HG03060 (cell line): ENCODE measurements around the gene MYH14.

Experiments used
- ATAC-seq: cut with Tn5 transposase; IDR thresholded peaks from one replicate; pipeline ENCODE4 v1.9.1; 2021; ENCODE audit warnings: low read depth, moderate number of reproducible peaks; ENCODE audit not compliant: unreplicated experiment

The MYH14 gene

DNA sequence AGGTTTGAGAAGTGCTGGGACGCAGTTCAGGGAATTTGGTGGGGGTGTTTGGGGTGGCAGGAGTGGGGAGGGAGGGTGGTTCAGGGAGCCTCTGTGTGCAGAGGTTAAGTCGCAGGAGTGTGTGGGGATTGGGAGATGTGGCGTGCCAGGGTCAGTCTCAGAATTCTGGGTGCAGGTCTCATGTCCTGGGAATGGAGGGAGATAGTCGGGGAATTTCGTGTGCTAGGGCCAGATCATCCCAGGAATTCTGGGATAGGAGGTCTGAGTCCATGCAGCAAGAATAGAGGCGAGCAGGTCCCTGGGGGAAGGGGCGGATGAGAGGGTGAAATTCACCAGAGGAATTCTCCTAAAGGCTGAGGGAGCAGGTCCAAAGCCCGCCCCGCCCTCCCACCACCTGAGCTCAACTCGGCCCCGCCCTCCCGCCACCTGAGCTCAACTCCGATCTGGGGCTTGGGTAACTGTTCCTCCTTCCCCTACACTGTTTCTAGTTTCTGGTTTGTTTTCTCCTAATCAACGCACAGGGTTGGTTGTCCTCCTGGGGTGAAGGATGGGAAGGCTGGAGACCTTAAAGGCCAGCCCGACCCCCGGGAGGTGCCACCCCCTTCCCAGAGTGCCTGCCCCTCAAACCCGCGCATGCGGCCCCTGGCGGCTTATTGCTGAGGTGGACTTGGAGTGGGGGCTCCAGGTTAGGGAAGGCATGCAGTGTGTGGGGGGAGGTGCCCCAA lies 110.6 kb downstream of the MYH14 start:
- ATAC-seq = no peak

DNA sequence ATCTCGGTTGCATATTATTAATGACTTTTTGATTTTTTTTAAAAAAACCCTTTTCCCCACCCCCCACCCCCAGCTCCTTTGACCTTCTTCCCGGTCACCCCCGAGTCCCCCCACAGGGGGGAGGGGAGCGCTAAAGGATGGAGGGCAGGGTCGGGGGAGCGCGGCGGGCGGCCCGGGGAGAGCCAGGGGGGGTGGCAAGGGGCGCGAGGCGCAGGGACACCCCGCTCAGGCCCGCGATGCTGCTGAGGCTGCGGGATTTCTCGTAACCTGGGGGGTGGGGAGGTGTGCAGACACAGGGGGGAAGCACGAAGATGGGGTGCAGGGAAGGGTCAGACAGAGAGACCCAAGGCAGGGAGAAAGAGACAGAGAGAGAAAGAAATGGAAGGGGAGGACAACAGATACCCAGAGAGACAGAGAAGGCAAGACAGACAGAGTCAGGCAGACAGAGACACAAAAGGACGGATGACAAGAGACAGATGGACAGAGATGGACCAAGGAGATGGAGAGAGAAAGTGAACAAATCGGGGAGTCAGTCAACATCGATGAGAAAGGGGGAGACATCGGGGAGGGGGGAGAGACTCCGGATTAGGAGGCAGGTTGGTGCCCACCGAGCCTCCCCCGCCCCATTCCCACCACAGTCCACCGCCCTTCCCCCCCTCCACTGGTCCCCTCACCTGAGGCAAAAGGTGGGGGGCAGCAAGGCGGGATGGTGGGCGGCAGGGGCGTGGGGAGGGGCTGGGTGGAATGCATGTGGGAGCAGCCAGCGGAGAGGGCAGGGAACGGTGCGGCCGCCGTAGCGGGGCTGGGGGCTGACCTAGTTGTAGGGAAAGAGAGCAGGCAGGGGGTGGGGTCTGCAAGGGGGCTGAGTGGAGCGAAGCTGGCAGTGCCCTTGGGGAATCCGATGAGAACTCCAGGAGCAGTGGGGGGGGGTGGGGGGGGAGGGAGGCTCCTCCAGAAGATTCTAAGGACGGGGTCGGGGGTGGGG lies 111.6 kb downstream of the MYH14 start:
- ATAC-seq = no peak

DNA sequence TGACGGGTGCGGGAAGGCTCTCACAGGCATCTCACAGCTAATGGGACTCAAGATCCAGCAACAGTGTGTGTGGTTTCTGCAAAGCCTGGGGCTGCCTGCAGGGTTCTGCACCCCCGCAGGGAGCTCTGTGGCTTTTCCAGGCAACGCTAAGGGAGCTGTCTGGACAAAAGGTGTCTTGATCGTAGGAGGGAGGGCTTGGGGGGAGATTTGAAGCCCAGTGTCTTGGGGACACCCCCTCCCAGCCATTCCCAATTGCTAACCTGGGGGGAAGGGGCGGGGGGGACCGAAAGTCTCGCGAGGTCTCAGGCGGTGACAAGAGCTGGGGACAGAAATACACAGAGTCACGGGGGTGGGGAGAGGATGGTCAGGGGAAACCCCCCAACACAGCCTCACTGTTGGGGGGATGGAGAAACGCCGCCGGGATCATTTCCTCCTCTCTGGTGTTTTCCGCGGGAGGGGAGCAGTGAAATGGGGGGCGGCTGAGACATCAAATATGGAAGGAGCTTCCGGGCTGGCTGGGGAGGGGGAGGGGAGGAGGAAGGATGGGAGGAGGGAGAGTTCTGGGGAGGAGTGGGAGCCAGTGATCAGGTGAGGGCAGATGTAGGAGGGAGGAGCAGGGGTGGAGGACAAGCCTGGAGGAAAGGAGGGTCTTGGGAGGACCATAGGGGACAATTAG lies 112.5 kb downstream of the MYH14 start:
- no peak for ATAC-seq

DNA sequence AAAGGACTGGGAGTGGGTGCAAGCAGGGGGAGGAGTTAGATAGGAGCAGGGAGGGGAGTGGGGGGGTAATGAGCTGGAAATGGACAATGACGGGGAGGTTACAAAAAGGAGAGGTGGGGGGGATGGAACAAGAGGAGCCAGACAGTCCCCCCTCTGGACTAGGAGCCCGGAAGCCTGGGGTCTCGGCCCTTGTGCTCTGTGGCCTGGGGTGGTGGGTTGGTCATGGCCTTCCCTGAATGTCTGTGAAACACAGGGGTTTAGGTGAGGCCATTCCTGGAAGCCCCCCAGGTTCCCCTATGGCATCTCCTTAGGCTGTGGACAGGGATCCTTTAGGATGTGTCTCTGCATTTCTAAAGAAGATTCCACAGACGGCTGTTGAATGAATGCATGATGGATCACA lies 113.7 kb downstream of the MYH14 start:
- ATAC-seq = no peak

DNA sequence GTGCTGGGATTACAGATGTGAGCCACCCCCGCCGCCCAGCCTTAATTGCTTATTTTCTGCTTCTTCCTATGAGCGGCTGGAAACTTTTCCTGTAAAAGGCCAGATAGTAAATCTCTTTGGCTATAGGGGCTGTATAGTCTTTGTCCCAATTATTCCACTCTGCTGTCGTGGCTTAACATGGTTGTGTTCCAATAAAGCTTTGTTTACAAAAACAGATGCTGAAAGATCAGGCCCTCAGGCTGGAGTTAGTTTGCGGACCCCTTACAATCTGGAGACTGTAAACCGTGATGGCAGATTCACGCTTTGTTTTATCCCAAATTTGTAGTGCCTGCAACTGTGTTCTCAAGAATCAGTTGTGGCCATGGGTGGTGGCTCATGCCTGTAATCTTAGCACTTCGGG lies 115.0 kb downstream of the MYH14 start:
- ATAC-seq = no peak

DNA sequence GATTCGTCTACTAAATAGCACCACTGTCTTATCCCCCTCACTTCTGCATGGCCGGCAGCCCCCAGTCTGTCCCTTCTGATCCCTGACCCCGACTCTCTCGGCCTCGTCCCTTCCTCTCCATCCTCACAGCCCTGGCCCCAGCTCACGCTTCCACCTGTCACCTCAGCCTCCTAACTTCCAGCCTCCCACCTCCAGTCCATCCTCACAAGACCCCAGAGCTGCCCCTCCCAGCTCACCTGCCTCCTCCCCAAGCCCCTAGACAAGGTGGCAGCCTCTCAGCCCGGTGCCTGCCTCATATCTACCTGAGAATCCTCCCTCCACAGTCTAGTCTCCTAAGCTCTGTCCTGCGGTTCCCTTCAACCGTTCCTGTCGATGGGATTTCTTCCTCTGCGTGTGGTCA lies 115.7 kb downstream of the MYH14 start:
- ATAC-seq = no peak

DNA sequence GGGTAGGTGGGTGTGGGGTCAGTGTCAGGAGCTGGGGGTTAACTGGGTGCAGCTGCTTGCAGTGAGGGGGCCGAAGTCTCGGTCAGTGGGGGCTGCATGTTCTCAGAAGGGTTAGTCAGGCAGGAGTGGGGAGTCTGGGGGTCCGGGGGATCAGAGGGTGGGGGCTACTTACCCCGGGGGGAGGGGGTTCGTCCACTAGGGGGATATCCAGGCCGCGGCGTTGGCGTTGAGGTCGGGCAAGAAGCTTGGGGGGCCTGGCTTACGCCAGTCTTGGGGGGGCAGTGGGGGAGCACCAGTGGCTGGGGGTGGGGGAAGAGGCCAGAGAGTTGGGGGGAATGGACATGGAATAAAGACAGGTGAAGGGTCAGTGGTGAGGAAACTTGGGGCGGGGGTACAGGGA lies 116.6 kb downstream of the MYH14 start:
- ATAC-seq = no peak

DNA sequence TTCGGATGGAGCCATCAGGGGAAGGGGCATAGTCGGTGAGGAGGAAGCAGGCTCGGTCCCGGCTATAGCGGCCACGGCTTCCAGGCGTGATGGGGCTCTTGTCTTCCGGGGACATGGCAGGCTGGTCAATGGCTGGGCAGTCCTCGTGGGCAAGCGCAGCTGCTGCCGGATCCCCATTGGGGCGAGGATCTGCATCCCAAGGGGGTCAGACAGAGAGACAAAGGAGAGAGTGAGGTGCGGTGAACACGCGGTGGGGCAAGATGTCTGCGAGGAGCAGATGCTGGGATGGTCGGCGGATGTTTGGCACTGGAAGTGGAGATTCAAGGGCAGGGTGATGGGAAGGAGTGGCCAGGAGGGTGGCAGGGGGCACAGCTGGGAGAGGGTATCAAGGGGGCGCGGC lies 117.2 kb downstream of the MYH14 start:
- no peak for ATAC-seq

DNA sequence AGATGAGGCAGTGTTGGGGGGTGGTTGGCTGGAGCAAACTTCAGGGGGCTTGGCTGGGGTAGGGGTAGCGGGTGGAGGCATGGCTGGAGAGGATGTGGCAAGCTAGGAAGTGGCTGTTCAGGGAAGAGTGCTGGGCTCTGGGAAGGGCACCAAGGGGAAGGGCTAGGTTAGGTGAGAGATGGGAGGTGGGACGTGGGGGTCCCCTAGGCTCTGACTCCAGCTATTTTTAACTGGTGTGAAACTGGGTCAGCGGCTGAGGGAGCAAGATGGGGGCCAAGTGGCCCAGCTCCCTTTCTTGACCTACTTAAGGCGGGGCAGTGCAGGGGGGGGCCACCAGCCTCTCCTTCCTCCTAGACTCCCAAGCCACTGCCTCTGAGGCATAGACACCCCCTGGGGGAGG lies 118.4 kb downstream of the MYH14 start:
- ATAC-seq = no peak

DNA sequence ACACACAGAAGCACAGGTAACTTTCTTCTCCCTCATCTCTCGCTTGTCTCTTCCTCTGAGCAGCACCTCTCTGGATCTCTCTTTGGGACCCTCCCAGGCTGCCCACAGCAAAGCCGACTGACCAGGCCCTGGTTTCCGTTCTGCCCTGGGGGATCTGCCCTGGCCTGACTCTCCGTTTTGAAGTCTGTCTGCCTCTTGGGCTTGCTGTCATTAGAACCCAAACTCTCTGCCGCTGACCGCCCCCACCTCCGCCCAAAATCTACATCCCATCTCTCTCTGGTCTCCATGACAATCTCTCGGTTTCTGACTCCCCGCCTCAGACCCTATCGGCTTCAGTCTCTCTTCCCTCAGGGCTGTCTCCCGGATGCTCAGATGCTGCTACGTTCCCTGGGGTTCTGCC lies 118.8 kb downstream of the MYH14 start:
- ATAC-seq = no peak

DNA sequence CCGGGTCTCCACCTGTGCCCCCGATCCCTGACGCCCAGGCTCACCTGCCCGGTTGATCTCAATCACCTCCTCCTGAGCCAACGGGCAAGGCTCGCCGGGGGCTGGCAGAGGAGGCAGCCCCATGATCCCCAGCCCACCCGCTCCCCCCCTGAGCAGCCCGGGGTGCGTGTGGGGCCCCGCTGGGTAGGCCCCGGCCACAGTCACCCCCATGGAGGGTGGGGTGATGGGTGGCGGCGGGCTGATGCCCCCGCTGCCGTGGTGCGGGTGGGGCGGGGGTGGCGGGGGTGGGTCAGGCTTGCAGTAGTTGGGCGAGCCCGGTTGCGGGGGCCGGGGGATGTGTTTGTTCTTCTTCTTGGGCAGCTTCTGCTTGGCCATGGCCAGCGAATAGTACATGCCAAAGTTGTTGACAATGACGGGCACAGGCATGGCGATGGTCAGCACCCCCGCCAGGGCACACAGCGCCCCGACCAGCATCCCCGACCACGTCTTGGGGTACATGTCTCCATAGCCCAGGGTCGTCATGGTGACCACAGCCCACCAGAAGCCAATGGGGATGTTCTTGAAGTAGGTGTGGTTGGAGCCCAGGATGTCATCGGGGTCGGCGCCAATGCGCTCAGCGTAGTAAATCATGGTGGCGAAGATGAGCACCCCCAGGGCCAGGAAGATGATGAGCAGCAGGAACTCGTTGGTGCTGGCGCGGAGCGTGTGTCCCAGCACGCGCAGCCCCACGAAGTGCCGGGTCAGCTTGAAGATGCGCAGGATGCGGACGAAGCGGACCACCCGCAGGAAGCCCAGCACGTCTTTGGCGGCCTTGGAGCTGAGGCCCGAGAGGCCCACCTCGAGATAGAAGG lies 119.7 kb downstream of the MYH14 start:
- no peak for ATAC-seq

DNA sequence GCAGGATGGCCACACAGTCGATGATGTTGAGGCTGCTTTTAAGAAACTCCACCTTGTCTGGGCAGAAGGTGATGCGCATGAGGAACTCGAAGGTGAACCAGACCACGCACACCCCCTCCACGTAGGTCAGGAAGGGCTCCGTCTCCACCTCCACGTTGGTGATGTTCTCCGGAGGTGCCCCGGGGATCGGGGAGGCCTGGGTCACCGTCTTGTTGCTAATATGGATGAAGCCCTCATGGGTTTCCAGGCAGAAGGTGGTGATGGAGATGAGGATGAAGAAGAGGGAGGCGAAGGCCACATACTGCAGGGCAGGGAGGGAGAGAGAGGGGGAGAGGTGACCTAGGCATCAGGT lies 120.3 kb downstream of the MYH14 start:
- ATAC-seq = no peak

DNA sequence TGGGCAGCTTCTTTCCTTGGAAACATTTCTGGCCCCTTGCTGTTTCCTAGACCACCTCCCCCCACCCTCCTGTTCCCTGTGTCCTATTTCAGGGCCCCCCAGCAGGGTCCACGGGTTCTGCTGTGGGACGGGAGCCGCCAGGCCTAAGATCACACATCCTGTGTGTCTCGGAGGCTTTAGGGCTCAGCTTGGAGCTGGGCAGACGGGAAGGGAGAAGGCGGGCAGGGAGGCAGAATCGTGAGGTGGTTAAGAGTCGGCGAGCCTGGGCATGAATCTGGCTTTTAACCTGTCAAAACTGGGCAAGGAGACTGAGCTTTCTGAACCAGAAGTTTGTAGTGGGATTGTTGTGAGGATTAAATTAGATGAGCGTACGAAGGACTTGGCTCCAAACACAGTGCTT lies 120.9 kb downstream of the MYH14 start:
- ATAC-seq = no peak

DNA sequence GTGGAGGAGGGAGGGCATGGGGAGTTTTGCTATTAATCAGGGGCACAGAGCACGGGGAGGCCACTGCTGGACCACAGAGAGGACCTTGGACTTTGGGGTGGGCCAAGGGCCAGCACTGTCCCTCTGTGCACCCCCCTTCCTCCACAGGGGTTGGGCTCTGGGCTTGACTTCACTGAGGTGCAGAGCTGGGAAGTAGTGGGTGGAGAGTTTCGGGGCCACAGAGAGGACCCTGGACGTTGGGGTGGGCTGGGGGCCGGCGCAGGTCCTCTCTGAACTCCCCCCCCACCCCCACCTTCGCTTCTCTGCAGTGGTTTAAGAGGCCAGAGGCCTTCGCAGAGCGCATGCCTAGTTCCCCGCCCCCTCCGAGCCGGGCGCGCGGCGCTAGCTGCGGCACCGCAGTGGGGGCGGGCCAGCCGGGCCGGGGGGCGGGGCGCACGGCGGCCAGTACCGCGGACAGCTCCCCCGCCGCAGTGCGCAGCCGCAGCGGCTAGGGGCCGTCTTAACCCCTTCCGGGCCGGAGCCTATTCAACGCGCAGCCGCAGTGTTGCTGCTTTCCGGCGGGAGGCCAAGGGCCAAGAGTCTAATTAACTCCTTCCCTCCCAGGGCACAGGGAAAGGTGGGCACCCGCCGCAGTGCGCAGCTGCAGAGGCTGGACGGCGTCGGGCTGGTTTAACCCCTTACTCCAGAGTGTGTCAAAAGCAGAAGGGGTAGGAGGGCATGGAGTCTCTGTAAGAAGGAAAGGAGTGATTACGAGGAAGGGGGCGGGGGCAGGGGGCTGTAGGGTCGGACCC lies 122.1 kb downstream of the MYH14 start:
- ATAC-seq = no peak

DNA sequence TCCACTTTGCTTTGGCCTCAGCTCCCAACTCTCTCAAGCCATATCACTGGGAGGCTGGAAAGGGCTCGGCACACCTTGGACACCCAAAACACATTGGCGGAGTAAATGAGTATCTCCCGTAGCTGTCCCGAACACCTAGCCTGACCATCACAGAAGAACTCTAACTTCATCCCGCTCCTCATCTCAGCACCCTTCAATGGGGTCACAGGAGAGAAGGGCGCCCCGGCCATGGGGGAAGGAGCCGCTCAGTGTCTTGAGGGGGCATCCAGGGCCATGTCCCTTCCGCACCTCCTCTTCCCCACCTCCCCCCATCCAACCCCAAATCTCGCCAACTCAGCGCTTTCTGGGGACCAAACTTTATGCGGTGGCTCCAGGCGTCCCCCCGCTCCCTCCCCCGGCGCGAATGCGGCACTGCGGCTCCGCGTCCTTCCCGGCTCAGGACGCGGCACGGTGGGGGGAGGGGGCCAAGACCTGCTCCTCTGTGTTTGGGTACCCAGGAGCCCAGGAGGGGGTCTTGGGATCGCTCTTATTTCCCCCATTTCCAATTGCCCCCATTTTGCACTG lies 122.8 kb downstream of the MYH14 start:
- no peak for ATAC-seq

DNA sequence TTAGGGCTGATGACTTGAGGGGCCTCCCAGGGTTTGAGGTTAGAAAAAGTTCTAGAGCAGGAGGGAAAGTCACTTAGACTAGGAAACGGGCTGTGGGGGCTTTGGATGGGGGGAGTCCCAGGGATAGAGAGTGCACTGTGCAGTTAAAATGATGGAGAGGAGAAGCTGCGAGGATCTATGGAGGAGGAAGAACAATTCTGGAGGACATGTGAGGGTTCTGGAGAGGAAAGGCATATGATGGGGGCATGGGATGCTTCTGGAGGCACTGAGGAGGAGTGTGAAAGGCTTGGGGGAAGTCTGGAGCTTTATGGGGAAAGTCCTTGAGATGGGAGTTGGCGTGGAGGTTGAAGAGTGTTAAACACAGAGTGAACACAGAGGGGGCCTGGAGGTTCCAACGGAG lies 123.6 kb downstream of the MYH14 start:
- no peak for ATAC-seq

DNA sequence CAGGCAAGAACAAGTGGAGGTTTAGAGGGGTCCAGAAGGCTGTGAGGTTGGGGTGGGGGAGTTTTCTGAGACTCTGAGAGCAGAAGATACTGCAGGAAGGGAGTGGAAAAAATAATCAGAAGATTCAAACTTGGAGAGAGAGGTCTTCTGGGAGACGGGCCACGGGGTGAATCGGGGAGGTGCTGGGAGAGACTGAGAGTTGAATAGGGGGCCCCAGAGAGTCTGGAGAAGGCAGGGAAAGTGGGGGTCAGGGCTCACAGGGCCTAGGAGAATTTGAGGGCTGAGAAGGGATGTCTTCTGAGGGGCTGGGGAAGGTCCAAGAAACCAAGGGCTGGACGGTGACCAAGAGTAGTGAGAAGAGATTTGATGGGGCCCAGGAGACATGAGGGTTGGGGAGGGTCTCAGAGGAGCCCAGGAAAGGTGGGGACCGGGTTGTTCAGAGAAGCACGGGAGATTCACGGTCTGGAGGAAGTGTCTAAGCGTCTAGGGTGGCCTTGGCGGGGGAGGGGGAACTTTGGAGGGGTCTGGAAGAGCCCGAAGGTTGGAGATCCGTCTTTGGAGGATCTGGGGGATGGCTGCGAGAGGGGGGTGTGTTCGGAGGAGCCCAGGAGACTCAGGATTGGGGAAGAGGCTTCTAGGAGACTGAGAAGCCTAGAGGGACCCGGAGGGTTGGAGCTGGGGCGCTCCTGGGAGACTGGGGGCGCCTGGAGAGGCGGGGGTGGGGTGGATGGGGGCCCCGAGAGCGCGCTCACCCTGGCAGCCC lies 124.2 kb downstream of the MYH14 start:
- no peak for ATAC-seq

DNA sequence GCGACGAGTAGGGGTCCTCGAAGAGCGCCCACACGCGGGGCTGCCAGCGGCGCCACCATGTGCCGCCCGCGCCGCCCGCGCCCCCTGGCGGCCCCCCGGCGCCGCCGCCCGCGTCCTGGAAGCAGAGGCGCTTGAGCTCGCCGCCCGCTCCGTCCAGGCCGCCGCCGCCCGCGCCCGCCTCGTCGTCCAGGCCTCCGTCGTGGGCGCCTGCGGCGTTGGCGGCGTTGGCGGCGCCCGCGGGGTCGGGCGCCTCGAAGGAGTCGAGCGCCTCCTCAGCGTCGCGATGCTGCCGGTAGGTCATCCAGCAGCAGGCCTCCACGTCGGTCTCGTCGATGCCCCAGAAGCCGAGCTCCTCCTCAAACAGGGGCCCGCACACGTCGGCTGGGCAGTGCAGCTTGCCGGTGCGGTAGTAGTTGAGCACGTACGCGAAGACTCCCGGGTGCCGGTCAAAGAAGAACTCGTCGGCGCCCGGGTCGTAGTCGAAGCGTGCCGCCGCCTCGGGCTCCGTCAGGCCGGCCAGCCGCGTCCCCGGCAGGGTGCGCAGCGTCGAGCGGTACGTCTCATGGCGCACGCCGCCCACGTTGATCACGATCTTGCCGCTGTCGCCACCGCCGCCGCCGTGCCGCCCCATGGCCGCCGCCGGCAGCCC lies 124.9 kb downstream of the MYH14 start:
- no peak for ATAC-seq
